NCI-H146 (cell line): ENCODE results near the gene DHH.
A peak's percentile ranks its signal among the peaks of the same experiment; 100 is the strongest.

Experiments used
- DNase-seq: peaks from one replicate; lab custom pipeline; 2025; lab: John Stamatoyannopoulos, UW

The DHH gene

DNA sequence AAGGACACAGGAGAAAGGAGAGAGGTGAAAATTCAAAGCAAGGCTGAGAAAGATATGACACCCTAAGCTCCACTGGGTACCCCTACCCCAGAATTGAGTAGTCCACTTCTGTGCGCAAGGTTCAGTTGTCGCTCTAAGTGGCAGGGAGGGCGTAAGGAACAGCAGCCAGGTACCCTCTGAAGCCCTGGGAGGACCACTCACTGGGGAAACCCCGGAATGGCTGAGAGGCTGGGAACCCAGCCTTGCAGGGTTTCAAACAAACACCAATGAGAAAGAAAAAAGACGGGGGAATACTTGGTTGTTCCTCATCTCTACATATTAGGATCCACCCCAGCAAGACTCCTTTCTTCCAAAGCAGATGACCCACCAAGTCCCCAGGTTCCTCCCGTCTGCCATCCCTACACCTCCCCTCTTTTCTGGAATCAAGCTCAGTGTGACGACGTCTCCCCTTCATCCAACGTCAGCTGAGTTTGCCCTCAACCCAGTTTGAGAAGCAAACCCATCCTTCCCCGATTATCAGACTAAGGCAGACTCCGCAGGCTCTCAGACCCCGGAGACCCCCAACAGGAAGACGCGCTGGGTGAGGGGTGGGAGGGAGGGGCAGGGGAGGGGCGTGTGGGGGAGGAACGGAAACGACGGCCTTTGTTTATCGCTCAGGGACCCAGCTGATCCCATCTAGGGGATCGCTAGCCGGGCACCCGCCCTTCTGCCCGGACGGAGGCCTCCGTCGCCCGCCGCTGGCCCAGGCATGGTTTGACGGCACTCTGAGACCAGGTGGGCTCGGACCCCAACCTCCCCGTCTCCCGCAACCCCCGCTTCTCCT lies 15.3 kb upstream of the DHH start:
- peak; percentile 28 for DNase-seq

DNA sequence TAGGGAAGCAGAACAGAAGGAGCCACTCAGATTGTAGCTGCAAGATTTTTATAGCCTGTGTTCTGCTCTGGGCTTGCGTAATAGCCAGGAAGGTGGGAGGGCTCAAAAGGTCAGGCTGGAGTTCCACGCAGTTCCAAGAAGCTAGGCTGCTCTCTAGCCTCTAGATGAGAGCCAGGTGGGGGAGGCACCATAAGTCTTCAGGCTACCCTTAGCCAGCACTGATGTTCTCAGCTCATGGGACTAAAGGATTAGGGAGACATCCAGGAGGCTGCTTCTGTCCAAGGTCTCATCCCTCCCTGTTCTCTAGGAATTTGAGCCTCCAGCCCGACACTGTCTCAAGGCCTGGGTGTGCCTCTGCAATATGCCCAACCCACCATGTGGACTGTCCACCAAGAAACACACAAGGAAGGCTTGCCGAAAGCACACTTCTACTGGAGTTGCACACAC lies 14.4 kb upstream of the DHH start:
- no peak for DNase-seq

DNA sequence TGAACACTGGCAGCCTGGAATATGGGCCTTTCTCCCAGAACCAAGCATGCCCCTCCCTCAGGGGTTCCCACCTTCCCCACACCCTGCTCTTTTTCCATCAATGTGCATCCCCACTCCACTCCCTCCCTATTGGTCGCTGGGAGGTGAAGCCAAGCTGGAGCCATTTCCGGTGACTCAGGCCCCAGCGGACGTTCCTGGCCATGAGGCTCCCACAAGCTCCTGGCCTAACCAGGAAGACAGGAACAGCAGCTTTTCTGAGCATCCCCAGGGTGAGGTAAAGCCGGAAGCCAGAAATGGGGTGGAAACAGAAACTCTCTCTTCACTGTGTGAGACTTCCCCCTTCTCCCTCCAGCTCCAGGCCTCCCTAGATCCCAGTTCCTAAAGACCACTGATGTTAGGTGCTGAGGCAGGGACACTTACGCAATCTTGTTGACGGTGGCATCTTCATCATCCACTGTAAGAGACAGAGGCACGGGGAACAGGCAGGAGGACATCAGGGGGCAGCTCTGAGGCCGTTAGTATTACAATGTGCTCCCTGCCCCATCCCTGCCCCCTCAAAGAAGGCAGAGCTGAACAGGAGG lies 11.0 kb upstream of the DHH start:
- no peak for DNase-seq

DNA sequence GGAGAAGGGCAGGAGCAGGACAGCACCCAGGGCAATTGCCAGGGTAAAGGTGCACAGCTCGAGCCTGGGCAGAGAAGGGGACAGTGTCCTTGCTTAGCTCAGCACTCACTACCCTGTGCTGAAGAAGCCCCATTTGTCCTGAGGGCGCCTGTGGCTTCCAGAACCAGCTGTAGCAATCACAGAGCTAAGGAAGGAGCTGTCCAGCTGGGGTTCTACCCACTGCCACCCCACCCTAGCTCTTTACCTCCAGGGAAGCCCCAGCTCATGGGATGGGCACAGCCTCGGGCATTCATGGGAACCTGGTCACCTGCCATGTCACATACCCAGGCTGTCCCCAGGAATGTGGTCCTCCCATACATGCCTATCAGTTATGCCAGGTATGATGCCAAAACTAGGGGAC lies 10.2 kb upstream of the DHH start:
- DNase-seq, result no peak

DNA sequence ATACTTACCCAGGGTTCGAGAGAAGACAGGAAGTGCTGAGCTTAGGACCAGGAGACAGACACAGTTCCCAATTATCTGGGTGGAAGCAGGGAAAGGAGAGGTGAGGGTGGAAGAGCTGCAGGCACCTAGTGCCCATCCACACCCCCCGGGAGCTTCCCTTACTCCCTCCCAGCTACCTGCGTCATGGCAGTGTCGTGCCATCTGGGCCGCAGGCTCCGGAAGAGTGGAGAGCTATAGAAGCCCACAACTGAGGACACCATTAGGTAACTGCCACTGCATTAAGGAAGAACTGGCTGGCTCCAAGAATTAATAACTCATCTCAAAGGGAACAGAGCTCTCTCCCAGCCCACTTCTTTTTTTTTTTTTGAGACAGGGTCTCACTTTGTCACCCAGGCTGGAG lies 5.8 kb upstream of the DHH start:
- no peak for DNase-seq

DNA sequence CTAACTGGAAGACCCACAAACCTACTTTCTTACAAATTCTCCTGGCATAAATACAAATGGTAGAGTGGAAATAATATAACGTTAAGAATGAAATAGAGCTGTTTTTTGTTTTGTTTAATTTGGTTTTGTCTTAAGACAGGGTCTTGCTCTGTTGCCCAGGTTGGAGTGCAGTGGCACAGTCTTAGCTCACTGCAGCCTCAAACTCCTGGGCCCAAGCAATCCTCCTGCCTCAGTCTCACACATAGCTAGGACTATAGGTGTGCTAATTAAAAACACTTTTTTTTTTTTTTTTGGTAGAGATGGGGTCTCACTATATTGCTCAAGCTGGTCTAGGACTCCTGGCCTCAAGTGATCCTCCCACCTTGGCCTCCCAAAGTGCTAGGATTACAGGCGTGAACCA lies 4.1 kb upstream of the DHH start:
- no peak for DNase-seq

DNA sequence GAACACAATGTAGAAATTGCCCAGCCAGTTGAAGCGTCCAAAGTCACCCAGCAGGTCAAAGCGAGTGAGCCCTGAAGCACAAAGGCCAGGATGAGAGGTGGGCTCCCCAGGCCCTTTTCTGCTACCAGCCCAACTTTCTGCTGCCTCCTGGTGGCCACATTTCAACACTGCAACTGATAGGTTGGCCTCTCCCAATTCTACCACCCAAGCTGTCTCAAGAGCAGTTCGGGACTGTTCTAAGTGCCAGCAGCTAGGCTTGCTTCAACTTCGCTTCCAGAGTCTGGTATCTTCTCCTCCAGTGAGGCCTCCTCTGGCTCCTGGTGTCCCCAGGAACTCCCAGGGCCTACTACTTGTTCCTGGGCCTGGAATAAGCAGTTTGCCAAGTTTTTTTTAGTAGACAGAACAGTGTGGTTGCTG lies 3.4 kb upstream of the DHH start:
- peak; percentile 28 for DNase-seq

DNA sequence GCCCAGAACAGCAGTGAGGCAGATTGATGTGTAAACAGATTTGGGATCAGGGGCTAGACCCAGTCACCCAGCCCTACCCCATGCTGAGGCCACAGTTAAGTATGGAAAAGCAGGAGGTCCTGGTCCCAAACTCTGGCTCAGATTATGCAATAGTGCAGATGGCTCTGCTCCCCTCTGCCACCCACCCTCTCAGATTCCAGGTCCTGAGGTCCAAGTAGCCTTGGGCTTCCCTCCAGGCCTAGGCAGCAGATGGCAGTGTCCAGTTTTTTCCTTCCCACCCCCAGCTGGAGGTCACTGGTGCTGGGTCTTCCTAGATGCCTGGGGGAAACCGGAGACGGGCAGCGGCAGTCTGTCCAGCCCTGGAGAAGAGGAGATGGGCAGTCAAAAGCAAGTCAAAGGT lies 2.8 kb upstream of the DHH start:
- no peak for DNase-seq

DNA sequence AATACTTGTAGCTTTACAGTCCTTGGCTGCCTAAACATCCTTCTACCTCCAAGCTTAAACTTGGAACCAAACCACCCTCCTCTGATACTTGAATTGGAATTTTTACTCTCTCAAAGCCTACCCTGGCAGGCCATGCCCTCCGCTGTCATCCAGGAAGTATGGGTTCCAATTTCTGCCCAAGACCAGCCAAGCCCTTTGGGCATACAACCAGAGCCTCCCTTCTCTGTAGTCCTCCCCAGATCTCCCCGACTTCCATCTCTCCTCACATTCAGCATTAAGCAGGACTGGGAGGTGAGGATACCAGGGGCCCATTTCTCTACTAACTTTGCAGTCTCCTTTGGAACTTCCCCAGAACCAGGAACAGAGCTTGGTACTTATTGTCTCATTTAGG lies 369 bp upstream of the DHH start:
- DNase-seq, result no peak

DNA sequence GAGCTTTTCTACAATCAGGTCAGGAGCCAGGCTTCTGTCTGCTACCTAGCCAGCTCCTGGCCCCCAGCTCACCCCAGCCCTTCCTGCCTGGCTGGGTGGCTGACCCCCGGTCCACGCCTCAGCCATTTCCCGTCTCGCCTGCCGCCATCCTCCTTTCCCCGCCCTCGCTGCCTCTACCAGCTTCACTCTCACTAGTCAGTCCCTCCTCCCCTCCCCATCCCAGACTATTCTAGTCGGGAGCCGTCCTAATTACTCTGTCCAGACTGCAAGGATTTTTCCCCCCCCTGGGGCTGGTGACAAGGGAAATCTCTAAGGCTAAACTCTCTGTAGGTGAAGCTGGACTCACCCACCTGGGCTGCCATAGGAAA lies 825 bp downstream of the DHH start:
- peak; percentile 40 for DNase-seq

DNA sequence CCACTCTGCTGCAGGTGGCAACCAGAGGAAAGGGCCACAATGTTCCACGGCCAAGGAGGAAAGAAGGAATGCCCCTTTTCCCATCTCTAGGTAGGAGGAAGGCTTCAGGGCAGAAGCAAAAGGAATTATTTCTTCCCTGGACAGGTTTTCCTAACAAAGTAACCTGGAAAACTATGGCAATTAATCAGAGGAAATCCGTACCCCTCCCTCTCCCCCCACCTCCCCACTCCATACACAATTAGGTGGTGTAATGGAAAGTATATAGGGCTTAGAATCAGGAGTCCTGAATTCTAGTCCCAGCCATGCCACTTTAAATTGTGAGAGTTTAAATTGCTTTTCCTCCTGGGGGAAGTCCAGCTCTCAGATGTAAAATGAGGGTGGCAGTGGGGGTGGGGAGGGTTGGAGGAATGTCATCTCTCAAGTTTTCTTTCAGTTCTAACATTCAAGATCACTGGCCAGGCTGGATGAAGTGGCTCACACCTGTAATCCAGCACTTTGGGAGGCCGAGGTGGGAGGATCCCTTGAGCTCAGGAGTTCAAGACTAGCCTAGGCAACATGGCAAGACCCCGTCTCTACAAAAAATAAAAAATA lies 1.7 kb downstream of the DHH start:
- no peak for DNase-seq

DNA sequence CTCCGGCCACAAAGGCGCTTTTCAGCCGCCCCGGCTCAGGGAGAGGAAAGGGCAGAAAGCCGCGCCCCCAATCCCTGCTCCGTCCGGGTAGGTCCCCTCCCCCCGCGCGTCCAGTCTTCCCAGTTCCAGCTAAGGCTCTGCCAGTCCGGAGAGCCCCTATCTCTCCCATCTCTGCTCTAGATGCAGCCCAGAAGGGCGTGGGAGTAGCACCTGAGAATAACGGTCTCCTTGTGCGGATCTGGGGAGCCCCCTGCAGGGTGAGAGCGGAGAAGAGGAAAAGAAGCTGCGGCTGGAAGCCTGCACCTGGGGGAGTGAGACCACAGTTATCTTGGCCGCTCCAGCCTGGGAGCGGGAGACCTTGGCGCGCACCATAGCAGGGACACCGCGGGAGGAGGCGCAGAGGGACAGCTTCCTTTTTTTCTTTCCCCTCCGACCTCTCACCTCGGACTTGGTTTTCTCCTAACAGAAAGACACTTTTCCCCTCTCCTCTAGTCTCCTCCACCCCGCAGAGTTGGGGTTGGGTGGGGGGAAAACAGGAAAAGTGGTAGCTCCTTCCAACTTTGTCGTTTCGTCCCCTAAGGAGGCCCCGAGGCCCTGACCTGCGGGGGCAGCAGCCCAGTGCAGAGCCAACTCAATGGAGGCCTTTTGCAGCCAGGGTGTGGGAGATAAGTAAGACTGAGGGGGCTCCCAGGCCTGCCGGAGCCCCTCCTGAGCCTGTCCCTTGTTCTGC lies 2.4 kb downstream of the DHH start:
- DNase-seq, result peak; percentile 52

DNA sequence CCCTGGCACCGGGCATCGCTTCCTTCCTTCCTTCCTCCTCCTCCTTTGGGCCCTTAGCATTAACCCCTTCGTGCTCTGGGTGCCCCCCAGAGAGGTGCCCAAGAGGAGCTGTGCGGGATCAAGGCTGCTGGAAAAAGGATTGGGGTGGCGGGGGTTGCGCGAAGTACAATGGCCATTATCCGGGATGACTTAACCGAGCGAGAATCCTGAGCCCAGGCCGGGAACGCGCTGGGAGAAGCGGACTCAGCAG lies 2.8 kb downstream of the DHH start:
- DNase-seq, result no peak

DNA sequence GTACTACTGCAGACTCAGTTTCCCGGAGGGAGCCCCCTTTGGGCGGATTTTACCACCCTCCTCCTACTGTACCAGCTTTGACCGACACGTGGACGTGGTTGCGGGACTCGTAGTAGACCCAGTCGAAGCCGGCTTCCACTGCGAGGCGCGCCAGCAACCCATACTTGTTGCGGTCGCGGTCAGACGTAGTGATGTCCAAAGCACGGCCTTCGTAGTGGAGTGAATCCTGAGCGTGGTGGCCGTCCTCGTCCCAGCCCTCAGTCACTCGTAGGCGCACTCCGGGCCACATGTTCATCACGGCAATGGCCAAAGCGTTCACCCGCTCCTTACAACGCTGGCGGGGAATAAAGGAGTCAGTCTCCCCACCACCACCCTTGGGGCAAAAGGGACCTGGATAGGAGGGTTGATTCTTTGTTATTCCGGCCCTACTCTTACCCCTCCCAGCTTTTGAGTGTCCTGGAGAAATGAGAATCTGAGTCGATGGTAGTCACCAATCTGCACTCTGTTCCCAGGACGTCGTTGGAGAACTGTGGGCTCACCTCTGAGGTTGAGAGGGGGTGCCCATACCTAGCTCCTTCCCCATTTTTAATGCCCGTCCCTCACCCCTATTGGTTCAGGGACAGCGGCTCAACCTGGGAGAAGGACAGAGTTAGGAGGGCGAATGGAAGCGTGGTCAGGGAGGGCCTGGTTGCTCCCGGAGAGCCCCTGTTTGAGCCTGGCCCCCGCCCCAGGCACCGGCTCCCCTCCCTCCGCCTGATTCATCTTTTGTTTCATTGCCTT lies 3.4 kb downstream of the DHH start:
- no peak for DNase-seq

DNA sequence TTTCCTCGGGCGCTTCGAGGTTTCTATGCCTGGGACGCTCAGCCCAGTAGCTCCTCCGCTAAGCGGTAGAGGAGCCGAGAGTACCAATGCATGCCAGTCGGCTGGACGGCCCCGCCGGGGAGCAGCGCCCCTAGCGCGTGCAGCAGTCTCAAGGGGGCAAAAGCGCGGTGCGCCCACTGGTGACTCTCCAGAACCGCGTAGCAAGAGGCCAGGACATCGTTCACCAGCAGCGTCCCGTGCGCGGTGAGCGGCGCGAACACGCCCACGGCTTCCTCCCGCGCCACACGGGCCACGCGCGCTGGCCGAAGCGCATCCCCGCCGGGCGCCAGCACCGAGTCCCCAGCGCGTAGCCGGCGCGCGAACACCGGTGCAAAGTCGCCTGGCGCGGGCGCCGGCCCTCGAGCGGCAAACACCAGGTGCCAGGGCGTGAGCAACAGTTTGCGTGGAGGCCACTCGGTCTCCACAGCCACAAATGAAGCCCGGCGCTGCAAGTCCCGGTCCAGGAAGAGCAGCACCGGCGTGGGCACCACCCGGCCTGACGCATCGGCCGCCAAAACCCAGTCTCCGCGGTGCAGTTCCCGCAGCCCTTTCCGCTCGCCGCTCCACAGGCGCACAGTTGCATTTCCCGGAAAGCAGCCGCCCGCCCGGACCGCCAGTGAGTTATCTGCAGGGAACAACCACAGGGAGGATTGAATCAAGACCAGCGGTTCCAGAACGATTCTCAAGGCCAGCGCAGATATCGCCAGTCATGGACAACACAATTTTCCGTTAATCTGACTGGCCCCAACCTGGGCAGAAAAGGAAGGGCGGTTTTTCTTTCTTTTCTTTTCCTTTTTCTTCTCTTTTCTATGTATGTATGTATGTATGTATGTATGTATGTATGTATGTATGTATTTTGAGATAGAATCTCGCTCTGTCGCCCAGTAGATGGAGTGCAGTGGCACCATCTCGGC lies 4.5 kb downstream of the DHH start:
- DNase-seq, result peak; percentile 35

DNA sequence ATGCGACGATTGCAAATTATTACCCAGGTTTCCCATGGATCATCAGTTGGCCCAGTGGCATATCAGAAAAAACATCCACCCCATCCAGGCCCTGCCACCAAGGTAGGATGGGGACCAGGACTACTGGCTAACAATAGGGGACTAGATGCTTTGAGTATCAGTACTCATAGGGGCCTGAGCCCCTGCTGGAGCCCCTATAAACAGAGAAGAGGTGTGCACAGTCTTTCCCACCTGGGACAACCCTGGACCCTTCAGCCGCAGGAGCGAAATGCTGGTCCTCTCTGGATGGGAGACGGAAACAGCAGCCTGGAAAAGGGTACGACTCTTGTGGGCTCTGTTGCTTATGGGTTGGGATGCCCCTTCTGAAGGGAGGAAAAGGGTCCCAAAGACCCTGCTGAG lies 5.7 kb downstream of the DHH start:
- no peak for DNase-seq

DNA sequence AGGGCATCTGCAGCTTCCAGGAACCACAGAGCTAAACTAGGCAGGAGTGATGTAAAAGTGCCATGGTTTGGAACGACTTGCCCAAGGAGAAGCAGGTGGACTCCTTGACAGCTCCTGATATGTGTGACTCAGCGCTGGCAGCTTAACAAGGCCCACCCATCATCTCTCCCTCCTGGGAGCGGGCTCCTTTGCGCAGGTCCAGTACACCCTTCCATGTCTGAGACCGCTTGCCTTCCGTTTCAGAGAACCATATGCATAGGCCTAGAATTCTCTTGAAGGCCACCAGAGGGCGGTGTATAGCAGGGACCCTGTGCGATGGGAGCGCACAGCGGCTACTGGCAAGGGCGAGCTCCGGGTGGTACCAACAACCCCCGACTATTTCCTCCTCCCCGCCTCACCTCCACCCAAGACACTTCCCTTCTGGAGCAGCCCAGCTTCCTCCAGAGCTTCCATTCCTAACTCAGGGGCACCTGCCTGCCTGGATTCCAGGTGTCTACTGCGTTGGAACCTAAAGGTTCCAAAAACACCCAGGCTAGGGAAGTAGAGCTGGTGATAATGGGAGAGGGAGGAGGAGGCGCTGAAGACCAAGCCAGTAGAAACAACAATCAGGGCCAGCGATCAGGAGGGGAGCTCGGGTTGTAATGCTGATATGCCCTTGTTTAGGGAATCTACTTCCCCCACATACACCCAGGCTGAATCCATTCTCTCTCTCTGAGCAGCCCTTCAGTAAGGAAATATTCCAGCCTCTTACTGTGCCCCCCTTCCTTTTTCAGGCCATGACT lies 6.3 kb downstream of the DHH start:
- peak; percentile 91 for DNase-seq

DNA sequence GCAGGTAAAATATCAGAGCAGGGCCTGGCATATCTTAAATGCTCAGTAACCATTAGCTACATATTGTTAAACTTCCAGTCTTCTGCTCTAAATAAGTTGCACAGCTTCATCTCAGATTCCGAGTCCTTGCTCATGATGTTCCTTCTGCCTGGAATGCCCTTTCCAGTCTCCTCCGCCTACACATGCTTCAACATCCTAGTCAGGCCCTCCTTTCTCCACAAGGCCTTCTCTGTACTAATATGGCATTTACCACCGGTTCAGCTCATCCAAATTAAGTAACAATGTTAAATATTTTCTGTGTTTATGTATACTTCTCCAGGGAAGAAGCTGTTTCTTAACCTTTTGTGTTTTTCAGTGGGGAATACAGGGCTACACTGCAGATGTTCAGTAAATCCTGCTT lies 8.5 kb downstream of the DHH start:
- DNase-seq, result no peak

DNA sequence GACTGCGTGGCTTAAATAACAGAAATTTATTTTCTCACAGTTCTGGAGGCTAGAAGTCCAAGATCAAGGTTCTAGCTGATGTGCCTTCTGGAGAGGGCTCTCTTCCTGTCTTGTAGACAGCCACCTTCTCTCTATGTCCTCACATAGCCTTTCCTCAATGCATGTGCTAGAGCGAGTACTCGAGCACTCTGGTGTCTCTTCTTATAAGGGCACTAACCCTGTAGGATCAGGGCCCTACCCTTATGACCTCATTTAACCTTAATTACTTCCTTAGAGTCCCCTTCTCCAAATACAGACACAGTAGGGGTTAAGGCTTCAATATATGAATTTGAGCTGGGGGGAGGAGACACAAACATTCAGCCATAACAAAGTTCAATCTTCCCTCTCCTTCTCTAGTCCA lies 10.2 kb downstream of the DHH start:
- no peak for DNase-seq

DNA sequence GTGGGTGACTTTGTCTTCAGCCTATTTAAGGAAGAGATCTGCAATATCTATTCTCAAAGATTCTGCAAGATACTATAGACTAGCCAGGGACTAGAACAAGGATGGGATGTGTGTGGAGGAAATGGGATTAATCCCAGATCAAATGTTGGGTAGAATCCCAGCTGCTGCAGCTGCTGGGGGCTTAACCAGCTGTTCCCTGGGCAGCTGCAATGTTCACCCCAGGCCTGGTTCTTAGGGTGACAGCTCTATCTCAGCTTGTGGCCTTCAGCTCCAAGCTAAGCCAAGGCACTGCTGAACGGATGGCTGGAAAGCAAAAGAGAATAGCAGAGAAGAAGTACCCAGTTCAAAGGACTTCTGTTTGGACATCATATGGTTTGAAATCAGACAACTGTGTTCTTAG lies 14.8 kb downstream of the DHH start:
- no peak for DNase-seq

DNA sequence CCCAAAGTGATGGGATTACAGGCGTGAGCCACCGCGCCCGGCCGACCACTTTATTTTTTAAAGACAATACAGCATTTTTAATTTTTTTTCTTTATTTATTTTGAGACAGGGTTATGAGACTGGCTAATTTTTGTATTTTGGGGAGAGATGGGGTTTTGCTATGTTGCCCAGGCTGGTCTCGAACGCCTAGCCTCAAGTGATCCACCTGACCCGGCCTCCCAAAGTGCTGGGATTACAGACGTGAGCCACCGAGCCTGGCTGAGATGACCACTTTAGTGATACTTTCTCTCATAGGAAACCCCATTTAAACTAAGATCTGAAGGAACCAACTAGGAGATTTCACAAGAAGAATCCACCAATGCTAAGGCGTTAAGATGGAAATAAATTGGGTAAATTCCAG lies 23.6 kb downstream of the DHH start:
- no peak for DNase-seq
